ENCODE results near the gene PFDN1. TPM values are rescaled to one million over a fixed set of nuclear protein-coding genes. Genes with fewer than 3 reads are reported as not detected.
A peak's percentile ranks its signal among the peaks of the same experiment; 100 is the strongest.

PFDN1 gene
- total RNA-seq, 2 experiments from 2014 or later, result 50.6 to 57.1 TPM

- H3K9me3 Mint-ChIP-seq, result no peaks in the 10 kb centered on the region
- no peak overlapping the region for H3K27ac Mint-ChIP-seq
- no peak overlapping the region for H3K4me3 Mint-ChIP-seq
- DNase-seq, result no peak
- H3K4me1 Mint-ChIP-seq (ENCODE audit: low read depth), result peaks cover 4% of the 10 kb centered on the region
- CTCF ChIA-PET, result interaction anchor here (1.3 kb wide), 1 partner anchor 10 kb away, joined by 4 read pairs; no protein-coding TSS in a partner anchor
- H3K27me3 Mint-ChIP-seq (ENCODE audit: low read depth), result peaks cover 4% of the 10 kb centered on the region
- H3K36me3 Mint-ChIP-seq (ENCODE audit: low read depth), result no peaks in the 10 kb centered on the region
- intact Hi-C loops (cut with micrococcal nuclease), result no loop called here
These were observed 7.5 kb upstream of the PFDN1 start for GRCh38 chr5:140310434-140310833.

GRCh38 chr5:140309706-140310249 is 6.9 kb upstream of the PFDN1 start:
- H3K27me3 Mint-ChIP-seq (ENCODE audit: low read depth), result peaks cover 4% of the 10 kb centered on the region
- peaks cover 4% of the 10 kb centered on the region for H3K4me1 Mint-ChIP-seq (ENCODE audit: low read depth)
- no peak overlapping the region for H3K27ac Mint-ChIP-seq
- CTCF ChIA-PET, result interaction anchor here (0.9 kb wide), 1 partner anchor 42 kb away, joined by 6 read pairs; no protein-coding TSS in a partner anchor
- intact Hi-C loops (cut with micrococcal nuclease), result no loop called here
- H3K9me3 Mint-ChIP-seq, result no peaks in the 10 kb centered on the region
- H3K36me3 Mint-ChIP-seq (ENCODE audit: low read depth), result no peaks in the 10 kb centered on the region
- no peak for DNase-seq
- no peak overlapping the region for H3K4me3 Mint-ChIP-seq

GRCh38 chr5:140305471-140305870 is 2.6 kb upstream of the PFDN1 start:
- peaks cover 3% of the 10 kb centered on the region for H3K36me3 Mint-ChIP-seq (ENCODE audit: low read depth)
- DNase-seq, result no peak
- no peak overlapping the region for H3K27ac Mint-ChIP-seq
- H3K4me3 Mint-ChIP-seq, result no peak overlapping the region
- no peaks in the 10 kb centered on the region for H3K9me3 Mint-ChIP-seq
- H3K4me1 Mint-ChIP-seq (ENCODE audit: low read depth), result peaks cover 12% of the 10 kb centered on the region
- peaks cover 4% of the 10 kb centered on the region for H3K27me3 Mint-ChIP-seq (ENCODE audit: low read depth)
- intact Hi-C loops (cut with micrococcal nuclease), result no loop called here
- CTCF ChIA-PET, result interaction anchor here (0.6 to 1.0 kb wide), 4 partner anchors 22 to 73 kb away, joined by 3 to 6 read pairs (median 4); no protein-coding TSS in a partner anchor

- no peaks in the 10 kb centered on the region for H3K9me3 Mint-ChIP-seq
- intact Hi-C loops (cut with micrococcal nuclease), result loop anchor here (1.0 to 5.0 kb wide), 10 partner anchors 38 to 1016 kb away; partner anchors contain the start of genes ANKHD1, APBB3, CYSTM1 and HARS1
- peaks cover 8% of the 10 kb centered on the region for H3K36me3 Mint-ChIP-seq (ENCODE audit: low read depth)
- H3K4me3 Mint-ChIP-seq, result peak overlapping the region; percentile 24
- no peak overlapping the region for H3K27ac Mint-ChIP-seq
- CTCF ChIA-PET, result interaction anchor here (1.4 to 2.0 kb wide), 3 partner anchors 42 to 59 kb away, joined by 3 to 9 read pairs (median 7); partner anchors contain the start of gene HBEGF
- H3K4me1 Mint-ChIP-seq (ENCODE audit: low read depth), result peaks cover 16% of the 10 kb centered on the region
- no peaks in the 10 kb centered on the region for H3K27me3 Mint-ChIP-seq (ENCODE audit: low read depth)
- DNase-seq, result no peak
These were observed 1.1 kb upstream of the PFDN1 start for GRCh38 chr5:140303966-140304365.

GRCh38 chr5:140301136-140301535 is 1.8 kb downstream of the PFDN1 start:
- DNase-seq, result no peak
- intact Hi-C loops (cut with micrococcal nuclease), result loop anchor here (5.0 kb wide), 1 partner anchor 194 kb away; no protein-coding TSS in a partner anchor
- Mint-ChIP-seq H3K36me3 (ENCODE audit: low read depth) (peaks cover 13% of the 10 kb centered on the region), H3K4me1 (ENCODE audit: low read depth) (peaks cover 35% of the 10 kb centered on the region), H3K9me3 (no peaks in the 10 kb centered on the region), H3K27me3 (ENCODE audit: low read depth) (no peaks in the 10 kb centered on the region), H3K4me3 (no peak overlapping the region), H3K27ac (no peak overlapping the region)
- CTCF ChIA-PET, result interaction anchor here (2.1 to 2.4 kb wide), 2 partner anchors 54 to 56 kb away, joined by 7 to 11 read pairs; no protein-coding TSS in a partner anchor

GRCh38 chr5:140299056-140299455 is 3.8 kb downstream of the PFDN1 start:
- Mint-ChIP-seq H3K27ac (no peak overlapping the region), H3K27me3 (ENCODE audit: low read depth) (no peaks in the 10 kb centered on the region), H3K9me3 (no peaks in the 10 kb centered on the region), H3K4me1 (ENCODE audit: low read depth) (peaks cover 47% of the 10 kb centered on the region), H3K36me3 (ENCODE audit: low read depth) (peaks cover 13% of the 10 kb centered on the region), H3K4me3 (no peak overlapping the region)
- intact Hi-C loops (cut with micrococcal nuclease), result no loop called here
- DNase-seq, result no peak
- CTCF ChIA-PET, result interaction anchor here (1.4 kb wide), 1 partner anchor 55 kb away, joined by 4 read pairs; no protein-coding TSS in a partner anchor

- Mint-ChIP-seq H3K9me3 (no peaks in the 10 kb centered on the region), H3K27ac (no peak overlapping the region), H3K27me3 (ENCODE audit: low read depth) (no peaks in the 10 kb centered on the region), H3K4me1 (ENCODE audit: low read depth) (peaks cover 56% of the 10 kb centered on the region), H3K36me3 (ENCODE audit: low read depth) (peaks cover 13% of the 10 kb centered on the region), H3K4me3 (no peak overlapping the region)
- DNase-seq, result no peak
- CTCF ChIA-PET, result interaction anchor here (0.9 kb wide), 1 partner anchor 57 kb away, joined by 3 read pairs; no protein-coding TSS in a partner anchor
- intact Hi-C loops (cut with micrococcal nuclease), result no loop called here
These were observed 4.7 kb downstream of the PFDN1 start for GRCh38 chr5:140298183-140298601.

GRCh38 chr5:140297283-140297682 is 5.6 kb downstream of the PFDN1 start:
- Mint-ChIP-seq H3K4me1 (ENCODE audit: low read depth) (peaks cover 63% of the 10 kb centered on the region), H3K27ac (no peak overlapping the region), H3K9me3 (no peaks in the 10 kb centered on the region), H3K27me3 (ENCODE audit: low read depth) (no peaks in the 10 kb centered on the region), H3K36me3 (ENCODE audit: low read depth) (peaks cover 11% of the 10 kb centered on the region), H3K4me3 (no peak overlapping the region)
- CTCF ChIA-PET, result no interaction called here
- DNase-seq, result no peak
- intact Hi-C loops (cut with micrococcal nuclease), result no loop called here

GRCh38 chr5:140296289-140296688 is 6.6 kb downstream of the PFDN1 start:
- Mint-ChIP-seq H3K4me1 (ENCODE audit: low read depth) (peaks cover 61% of the 10 kb centered on the region), H3K4me3 (no peak overlapping the region), H3K27me3 (ENCODE audit: low read depth) (no peaks in the 10 kb centered on the region), H3K9me3 (no peaks in the 10 kb centered on the region), H3K27ac (no peak overlapping the region), H3K36me3 (ENCODE audit: low read depth) (peaks cover 11% of the 10 kb centered on the region)
- intact Hi-C loops (cut with micrococcal nuclease), result no loop called here
- DNase-seq, result no peak
- CTCF ChIA-PET, result interaction anchor here (0.6 to 1.8 kb wide), 2 partner anchors 52 to 1295 kb away, joined by 5 read pairs; no protein-coding TSS in a partner anchor

GRCh38 chr5:140295414-140295813 is 7.5 kb downstream of the PFDN1 start:
- H3K4me3 Mint-ChIP-seq, result no peak overlapping the region
- H3K4me1 Mint-ChIP-seq (ENCODE audit: low read depth), result peaks cover 58% of the 10 kb centered on the region
- H3K9me3 Mint-ChIP-seq, result no peaks in the 10 kb centered on the region
- H3K27ac Mint-ChIP-seq, result no peak overlapping the region
- intact Hi-C loops (cut with micrococcal nuclease), result no loop called here
- peaks cover 10% of the 10 kb centered on the region for H3K36me3 Mint-ChIP-seq (ENCODE audit: low read depth)
- CTCF ChIA-PET, result interaction anchor here (1.8 kb wide), 1 partner anchor 51 kb away, joined by 5 read pairs; no protein-coding TSS in a partner anchor
- no peaks in the 10 kb centered on the region for H3K27me3 Mint-ChIP-seq (ENCODE audit: low read depth)
- DNase-seq, result peak; percentile 54

GRCh38 chr5:140294753-140295152 is 8.1 kb downstream of the PFDN1 start:
- peaks cover 54% of the 10 kb centered on the region for H3K4me1 Mint-ChIP-seq (ENCODE audit: low read depth)
- H3K27me3 Mint-ChIP-seq (ENCODE audit: low read depth), result no peaks in the 10 kb centered on the region
- no peak overlapping the region for H3K27ac Mint-ChIP-seq
- CTCF ChIA-PET, result interaction anchor here (0.9 kb wide), 1 partner anchor 52 kb away, joined by 3 read pairs; no protein-coding TSS in a partner anchor
- intact Hi-C loops (cut with micrococcal nuclease), result no loop called here
- H3K36me3 Mint-ChIP-seq (ENCODE audit: low read depth), result peaks cover 5% of the 10 kb centered on the region
- no peak for DNase-seq
- no peak overlapping the region for H3K4me3 Mint-ChIP-seq
- no peaks in the 10 kb centered on the region for H3K9me3 Mint-ChIP-seq

GRCh38 chr5:140293849-140294100 is 9.1 kb downstream of the PFDN1 start:
- no peak overlapping the region for H3K4me3 Mint-ChIP-seq
- CTCF ChIA-PET, result interaction anchor here (0.9 to 1.0 kb wide), 2 partner anchors 50 to 53 kb away, joined by 3 read pairs; no protein-coding TSS in a partner anchor
- no peak for DNase-seq
- H3K27me3 Mint-ChIP-seq (ENCODE audit: low read depth), result no peaks in the 10 kb centered on the region
- no peaks in the 10 kb centered on the region for H3K9me3 Mint-ChIP-seq
- H3K27ac Mint-ChIP-seq, result no peak overlapping the region
- peaks cover 5% of the 10 kb centered on the region for H3K36me3 Mint-ChIP-seq (ENCODE audit: low read depth)
- peaks cover 54% of the 10 kb centered on the region for H3K4me1 Mint-ChIP-seq (ENCODE audit: low read depth)
- intact Hi-C loops (cut with micrococcal nuclease), result loop anchor here (1.0 kb wide), 1 partner anchor 42 kb away; no protein-coding TSS in a partner anchor
